Measurements from ENCODE around the gene OSCP1.

Gene OSCP1

GRCh38 chr1:36475341-36475740 is 25.1 kb upstream of the OSCP1 start:
- no peak for DNase-seq (ENCODE audit: low spot score)

- no peak for DNase-seq (ENCODE audit: low spot score)
Observed at GRCh38 chr1:36472656-36473055, 22.4 kb upstream of the OSCP1 start.

DNA sequence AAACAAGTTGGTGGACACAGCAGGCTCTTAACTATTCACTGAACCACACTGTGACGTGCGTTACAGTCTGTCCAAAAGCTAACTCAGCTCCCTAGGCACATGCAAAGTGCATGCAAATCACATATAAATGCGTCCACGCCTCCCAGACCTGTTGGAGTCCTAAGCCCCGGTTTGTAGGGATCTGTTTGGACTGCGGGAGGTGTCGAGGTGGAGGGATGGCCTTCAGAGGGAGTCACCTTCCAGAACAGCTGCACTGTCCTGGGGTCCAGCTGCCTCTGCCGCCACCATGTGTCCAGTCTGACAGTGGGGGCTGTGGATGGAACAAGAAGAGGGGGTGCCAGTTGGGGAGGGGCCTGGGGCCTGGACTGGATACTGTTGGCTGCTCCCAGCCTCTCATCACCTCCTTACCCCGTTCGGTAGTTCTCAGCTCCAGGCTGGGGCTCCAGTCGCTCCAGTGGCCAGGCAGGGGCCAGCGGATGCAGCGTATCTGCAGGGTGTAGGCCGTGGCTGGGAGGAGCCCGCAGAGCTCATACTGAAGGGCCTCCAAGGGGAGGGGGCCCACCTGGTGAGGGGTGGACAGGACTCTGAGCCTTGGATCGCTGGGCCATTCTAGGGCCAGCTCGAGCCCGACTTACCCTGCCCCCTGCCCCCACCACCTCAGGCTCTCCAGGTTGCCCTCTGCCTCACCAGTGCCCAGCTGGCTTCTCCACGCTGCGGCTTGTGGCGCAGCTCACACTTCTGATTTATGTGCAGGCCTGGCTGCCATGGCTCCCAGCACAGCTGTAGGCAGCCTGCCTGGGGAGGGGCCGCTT is 21.8 kb upstream of the OSCP1 start:
- no peak for DNase-seq (ENCODE audit: low spot score)

DNA sequence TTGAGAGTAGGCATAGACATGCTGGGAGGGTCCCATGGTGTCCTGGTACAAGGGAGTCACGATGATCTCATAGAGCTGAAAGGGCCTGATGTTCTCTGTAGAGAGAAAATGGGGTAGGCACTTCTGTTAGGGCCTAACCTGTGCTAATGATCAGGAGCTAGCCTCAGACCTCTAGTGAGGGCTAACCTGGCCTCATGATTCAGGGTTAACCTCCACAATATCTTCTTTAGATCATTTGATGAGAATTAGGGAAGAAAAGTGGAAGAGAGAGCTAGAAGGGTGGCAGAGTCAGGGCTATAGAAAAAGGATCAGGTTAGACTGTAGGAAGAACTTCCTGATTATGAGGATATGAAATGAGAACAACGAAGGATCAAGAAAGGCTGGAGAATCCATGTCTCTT is 18.9 kb upstream of the OSCP1 start:
- no peak for DNase-seq (ENCODE audit: low spot score)

DNA sequence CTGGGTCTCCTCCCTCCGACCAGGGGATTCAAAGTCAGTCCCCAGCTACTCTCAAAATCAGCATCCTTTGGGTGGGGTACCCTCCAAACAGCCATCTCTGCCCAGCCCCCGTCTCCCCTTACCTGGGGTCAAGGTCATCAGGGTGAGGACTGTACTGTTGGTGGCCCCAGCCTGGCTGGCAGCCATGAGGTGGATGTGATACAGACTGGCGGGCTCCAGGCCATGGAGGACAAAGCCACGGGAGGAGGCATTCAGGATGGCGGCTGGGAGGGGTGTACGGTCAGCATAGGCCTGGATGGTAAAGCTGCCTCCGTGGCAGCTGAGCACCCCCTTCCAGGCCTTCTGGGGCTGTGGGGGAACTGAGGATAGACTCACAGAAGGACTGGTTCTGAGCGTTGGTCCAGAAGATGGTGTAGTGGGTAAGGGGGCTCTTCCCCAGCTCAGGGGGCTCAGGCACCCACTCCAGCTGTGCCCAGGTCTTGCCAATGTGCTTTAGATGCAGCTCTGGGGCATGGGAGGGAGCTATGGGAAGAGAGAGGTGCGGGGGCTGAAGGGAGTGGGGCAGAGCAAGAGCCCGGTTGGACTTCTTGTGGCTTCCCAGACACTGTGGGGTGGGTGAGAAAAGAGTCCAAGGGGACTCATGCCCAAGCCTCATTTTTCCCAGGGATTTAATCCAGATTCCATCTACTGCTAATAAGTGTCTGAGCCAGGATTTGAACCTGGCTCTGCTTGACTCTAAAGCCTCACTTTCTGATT is 17.6 kb upstream of the OSCP1 start:
- no peak for DNase-seq (ENCODE audit: low spot score)

- no peak for DNase-seq (ENCODE audit: low spot score)
Observed at GRCh38 chr1:36467027-36467410, 16.8 kb upstream of the OSCP1 start.

GRCh38 chr1:36466370-36467026 is 16.2 kb upstream of the OSCP1 start:
- no peak for DNase-seq (ENCODE audit: low spot score)

- DNase-seq (ENCODE audit: low spot score) = no peak
Observed at GRCh38 chr1:36465731-36466369, 15.6 kb upstream of the OSCP1 start.

GRCh38 chr1:36464605-36465393 is 14.5 kb upstream of the OSCP1 start:
- no peak for DNase-seq (ENCODE audit: low spot score)

DNA sequence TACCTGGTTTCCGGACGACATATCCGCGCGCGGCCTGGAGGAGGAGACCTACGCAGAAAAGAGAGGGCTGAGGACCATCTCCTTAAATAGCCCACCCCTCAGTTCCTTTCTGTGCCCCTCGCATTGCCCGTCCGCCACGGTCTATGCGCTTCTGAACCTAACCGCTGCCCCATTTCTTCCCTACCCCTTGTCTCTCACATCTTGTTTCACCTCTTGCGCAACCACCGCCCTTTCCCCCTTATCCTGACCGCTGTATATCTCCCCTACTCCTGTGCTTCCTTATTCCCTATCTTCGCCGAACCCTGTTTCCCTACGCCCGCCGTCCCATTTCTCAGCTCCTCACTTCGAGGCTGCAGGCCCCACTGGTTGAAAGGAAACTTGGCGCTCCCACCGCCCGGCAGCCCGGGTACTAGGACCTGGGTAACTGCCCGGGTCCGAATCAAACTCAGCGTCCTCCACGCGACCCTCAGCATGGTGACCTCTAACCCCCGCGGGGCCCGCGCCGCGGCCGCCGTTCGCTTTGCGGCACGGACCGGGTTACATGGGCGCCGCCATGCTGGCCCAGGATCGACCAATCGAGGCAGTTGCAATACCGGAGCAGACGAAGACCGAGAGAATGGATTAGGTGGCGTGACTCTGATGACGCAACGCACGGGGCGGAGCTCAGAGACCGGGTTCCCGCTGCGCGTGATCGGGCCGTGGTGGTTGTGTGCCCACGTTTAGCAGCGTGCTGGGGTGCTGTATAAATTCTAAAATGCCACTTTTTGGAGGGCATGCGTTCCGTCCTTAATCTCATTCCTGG is 13.8 kb upstream of the OSCP1 start, which contains the start of gene MRPS15:
MRPS15 (minus strand) TSS at position 582 of the 802 bp plus-strand sequence; CDS start at position 473, 109 bp downstream.
- DNase-seq (ENCODE audit: low spot score) = peak; percentile 86

GRCh38 chr1:36463463-36463802 is 13.2 kb upstream of the OSCP1 start:
- DNase-seq (ENCODE audit: low spot score) = no peak

DNA sequence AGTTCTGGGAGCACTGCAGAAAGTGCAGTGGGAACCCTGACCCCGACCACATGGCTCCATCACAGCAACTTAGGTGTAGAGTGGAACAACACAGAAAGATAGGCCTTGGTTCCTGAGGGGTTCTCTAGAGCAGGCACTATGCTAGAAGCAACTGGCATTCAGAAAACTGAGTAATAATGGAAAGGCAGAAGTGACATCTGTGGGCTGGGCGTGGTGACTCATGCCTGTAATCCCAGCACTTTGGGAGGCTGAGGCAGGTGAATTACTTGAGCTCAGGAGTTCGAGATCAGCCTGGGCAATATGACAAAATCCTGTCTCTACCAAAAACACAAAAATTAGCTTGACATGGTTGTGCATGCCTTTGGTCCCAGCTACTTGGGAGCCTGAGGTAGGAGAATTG is 8.7 kb upstream of the OSCP1 start:
- no peak for DNase-seq (ENCODE audit: low spot score)

DNA sequence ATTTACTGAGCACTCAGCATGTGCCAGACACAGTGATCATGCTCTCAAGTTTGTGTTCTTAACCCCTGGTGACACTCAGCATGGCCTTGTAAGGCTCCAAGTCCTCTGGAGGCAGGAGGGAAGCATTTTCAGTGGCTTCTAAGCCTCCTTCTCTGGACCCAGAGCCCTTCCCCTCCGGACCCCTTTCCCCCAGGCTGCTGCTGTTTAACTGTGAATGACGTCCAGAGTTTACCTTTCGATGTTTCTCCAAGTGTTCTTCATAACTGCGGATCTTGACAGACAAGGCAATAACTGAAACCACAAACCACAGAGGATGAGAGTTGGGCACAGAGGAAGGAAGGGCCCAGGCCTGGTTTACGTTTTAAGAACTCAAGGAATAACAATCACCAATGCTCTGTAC is 7.4 kb upstream of the OSCP1 start:
- no peak for DNase-seq (ENCODE audit: low spot score)

GRCh38 chr1:36456391-36456928 is 6.2 kb upstream of the OSCP1 start:
- no peak for DNase-seq (ENCODE audit: low spot score)

- DNase-seq (ENCODE audit: low spot score) = no peak
Observed at GRCh38 chr1:36455386-36455785, 5.1 kb upstream of the OSCP1 start.

DNA sequence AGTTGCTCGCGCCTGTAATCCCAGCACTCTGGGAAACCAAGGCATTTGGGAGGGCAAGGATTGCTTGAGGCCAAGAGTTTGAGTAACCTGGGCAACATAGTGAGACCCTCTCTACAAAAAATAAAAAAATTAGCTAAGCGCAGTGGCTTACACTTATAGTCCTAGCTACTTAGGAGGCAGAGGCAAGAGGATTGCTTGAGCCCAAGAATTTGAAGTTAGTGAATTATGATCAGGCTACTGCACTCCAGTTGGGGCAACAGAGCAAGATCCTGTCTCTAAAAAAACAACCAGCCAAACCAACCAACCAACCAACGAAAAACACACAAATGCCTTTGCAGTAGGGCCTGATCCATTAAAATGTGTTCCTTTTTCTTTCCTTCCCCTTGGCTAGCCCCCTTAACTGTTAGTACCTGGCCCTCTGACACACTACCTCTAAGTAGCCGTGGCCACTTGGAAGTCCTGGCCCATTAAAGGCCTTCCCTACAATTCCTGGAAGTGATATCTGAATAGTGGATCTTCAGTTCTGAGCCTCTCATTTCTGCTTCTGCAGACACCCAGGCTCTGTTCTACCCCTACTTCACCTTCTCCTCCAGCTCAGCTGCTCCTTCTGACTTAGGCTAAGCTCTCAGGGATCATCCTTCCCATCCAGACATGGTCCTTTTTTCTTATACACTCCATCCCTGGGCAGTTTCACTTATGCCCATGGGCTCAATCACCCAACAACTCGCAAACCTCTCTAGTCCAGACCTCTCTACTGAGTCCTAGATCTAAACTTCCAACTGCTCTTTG is 3.5 kb upstream of the OSCP1 start:
- no peak for DNase-seq (ENCODE audit: low spot score)

DNA sequence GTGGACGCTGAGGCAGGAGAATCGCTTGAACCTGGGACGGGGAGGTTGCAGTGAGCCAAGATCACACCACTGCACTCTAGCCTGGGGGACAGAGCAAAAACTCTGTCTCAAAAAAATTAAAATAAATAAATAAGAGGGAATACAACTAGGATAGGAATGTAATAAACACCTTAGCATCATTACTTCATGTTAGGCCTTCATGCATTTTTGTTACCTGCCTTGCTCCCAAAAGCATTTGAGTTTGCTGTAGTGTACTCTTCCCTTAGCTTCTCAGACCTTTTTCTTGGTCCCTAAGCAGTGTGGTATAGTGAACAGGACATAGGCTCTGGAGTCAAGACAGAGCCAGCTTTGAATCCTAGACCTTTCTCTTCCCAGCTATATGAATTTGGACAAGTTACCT is 2.8 kb upstream of the OSCP1 start:
- no peak for DNase-seq (ENCODE audit: low spot score)

DNA sequence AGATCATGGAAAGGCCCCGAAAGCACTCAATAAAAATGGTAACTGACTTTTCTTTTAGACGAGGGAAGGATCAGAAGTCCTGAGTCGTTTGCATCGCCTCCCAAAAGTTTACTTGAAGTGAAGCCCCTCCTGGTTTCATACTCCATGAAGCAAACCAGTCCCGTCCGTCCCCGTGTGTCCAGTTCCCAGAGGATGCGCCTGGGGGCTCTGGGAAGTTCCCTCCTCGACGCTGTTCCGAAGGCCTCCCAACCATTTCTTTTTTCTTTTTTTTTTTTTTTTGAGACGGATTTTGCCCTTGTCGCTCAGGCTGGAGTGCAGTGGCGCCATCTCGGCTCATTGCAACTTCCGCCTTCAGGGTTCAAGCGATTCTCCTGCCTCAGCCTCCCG is 661 bp upstream of the OSCP1 start:
- no peak for DNase-seq (ENCODE audit: low spot score)

DNA sequence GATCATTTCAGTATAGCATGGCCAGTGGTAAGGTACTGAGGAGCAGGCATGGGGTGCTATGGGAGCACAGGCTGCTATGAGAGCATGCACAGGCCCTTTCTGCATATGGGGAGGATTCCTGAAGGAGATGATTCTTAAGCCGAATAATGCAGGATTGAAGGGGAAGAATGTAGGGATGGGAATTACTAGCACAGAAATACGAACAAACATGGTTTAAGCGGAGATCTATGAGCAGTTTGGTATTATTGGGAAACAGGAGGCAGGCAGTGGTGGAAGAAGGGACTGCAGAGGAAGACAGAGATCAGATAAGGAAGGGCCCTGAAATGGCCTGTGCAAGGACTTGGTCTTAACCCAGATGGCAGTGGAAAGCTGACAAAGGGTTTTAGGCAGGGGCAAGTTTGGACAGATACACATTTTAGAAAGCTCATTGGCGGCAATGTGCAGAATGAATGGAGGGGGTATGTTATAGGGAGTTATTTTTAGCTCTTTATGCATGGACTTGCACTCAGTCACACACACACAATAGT is 1.7 kb downstream of the OSCP1 start:
- no peak for DNase-seq (ENCODE audit: low spot score)

GRCh38 chr1:36447450-36447849 is 2.8 kb downstream of the OSCP1 start:
- DNase-seq (ENCODE audit: low spot score) = no peak

All from HuH-7.5 (cell line).